Measurements from ENCODE around the gene SRSF8.
"Not testable (repeated sequence)": the region's sequence is repeated elsewhere in the genome, so short reads cannot be mapped to it uniquely, and the experiment has no call there.

DNA sequence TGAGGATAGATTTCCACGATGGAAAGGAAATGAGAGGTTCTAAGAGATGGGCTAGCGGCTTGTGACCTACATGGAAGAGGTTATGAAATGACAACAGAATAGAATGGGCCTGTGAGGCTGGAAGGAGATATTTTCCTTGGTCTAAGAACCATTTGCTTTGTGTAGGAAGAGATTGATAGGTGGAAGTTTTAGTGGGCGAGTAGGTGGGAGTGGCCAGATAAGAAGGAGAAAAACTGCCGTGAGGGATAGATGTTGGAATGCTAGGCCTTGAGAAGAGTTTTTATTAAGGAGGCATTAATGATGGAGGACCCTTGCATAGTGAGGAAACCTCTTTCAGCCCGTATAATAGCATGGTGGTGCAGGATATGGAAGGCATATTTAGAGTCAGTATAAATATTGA, 45.3 kb upstream of the SRSF8 start:
- TF ChIP-seq, protein P1, sequence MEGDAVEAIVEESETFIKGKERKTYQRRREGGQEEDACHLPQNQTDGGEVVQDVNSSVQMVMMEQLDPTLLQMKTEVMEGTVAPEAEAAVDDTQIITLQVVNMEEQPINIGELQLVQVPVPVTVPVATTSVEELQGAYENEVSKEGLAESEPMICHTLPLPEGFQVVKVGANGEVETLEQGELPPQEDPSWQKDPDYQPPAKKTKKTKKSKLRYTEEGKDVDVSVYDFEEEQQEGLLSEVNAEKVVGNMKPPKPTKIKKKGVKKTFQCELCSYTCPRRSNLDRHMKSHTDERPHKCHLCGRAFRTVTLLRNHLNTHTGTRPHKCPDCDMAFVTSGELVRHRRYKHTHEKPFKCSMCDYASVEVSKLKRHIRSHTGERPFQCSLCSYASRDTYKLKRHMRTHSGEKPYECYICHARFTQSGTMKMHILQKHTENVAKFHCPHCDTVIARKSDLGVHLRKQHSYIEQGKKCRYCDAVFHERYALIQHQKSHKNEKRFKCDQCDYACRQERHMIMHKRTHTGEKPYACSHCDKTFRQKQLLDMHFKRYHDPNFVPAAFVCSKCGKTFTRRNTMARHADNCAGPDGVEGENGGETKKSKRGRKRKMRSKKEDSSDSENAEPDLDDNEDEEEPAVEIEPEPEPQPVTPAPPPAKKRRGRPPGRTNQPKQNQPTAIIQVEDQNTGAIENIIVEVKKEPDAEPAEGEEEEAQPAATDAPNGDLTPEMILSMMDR (IDR thresholded peaks at IDR 0.05; ENCODE audit: borderline replicate concordance, extremely low read depth, low read length, poor library complexity, severe bottlenecking) = not testable (repeated sequence)
- not testable (repeated sequence) for TF ChIP-seq EZH2 (IDR thresholded peaks at IDR 0.05; ENCODE audit: borderline replicate concordance, low read depth, low read length, severe bottlenecking)

Measured in DND-41 (cell line).